Measurements from ENCODE around the gene HCN2.
"Not testable (repeated sequence)": the region's sequence is repeated elsewhere in the genome, so short reads cannot be mapped to it uniquely, and the experiment has no call there.

HCN2 gene

DNA sequence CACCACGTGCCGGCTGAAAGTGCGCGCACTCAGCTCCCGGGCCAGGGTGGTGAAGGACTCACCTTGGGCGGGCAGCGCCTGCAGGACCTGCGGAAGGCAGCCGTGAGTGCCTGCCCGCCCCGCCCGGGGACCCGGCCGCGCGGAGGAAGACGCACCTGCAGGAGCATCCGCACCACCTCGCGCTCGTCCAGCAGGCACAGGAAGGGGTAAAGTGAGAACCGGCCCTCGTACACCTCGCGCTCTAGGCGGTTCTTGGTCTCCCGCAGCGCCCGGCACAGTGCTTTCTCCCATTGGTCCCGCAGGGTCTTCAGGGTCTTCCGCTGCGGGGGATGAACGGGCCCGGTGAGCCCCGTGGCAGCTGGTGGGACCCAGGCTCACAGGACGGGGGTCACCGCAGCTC, 33.0 kb downstream of the HCN2 start:
- no peak for DNase-seq

DNA sequence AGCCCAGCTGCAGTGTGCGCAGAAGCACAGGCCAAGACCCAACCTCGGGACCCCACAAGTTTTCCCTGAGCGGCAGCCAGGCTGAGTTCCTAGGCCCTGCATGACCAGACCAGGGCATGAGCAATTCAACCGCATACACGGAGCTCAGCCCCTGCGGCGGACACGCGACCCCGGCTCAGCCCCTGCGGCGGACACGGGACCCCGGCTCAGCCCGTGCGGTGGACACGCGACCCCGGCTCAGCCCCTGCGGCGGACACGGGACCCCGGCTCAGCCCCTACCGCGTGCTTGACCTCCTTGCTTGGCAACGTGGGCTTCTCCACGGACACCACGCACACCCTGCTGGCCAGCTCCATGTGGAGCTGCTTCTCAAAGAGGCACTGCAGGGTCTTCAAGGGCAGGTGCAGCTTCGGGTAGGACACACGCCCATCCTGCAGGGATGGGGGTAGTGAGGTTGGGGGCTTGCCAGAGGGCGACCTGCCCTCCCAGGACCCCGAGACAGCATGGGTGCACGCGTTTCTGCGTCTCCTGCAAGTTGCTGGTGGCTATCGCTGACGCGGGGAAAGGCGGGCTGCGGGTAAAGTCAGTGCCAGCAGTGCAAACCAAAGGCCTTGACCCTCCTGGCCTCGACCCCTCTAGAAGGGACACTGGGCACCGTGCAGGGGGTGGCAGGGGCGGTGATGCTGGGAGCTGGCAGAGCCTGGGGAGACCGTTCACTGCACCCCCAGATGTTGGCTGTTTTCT, 33.7 kb downstream of the HCN2 start:
- no peak for DNase-seq

DNA sequence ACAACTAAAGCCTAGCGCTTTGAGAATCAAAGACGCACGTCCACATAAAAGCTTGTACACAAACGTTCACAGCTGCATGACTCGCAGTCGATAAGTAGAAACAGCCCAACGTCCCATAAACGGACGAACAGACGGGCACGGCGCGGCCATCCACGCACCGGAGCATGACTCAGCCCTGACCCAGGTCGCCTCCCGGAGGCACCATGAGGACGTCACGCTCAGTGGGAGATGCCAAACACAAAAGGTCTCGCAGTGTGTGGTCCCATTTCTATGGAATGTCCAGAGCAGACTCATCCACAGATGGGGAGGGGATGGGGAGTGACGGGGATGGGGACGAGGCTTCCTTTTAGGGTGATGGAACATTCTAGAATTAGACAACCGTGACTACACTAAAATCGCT, 34.3 kb downstream of the HCN2 start:
- DNase-seq, result no peak

DNA sequence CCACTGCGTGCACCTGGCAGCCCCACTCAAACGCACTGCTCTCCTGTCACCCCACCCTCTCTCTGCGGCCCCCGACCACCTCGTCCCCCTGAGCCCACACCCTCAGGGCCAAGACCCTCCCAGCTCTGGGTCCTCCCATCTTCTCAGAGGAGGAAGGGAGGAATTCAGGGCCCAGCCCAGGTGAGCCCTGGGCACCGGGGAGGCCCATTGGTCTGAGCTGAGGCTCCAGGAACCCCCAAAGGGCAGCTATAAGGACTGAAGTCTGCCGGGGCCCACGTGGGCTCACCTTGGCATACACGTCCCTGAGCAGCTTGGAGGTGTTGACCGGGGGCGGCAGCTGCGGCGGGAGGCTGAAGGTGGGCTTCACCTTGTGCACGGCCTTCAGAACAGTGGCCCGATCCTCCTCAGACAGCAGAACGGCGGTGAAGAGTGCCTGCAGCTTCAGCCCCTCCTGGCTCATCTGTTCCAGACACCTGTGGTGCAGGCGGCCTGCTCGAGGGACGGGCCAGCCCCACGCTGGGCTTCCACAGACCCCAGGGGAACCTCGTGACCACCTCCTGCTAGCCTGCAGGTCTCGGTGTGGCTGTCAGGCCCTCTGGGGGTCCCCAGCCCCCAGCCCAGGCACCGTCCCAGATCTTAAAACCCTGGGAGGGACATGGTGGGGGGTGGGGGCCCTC, 34.9 kb downstream of the HCN2 start:
- DNase-seq, result no peak

DNA sequence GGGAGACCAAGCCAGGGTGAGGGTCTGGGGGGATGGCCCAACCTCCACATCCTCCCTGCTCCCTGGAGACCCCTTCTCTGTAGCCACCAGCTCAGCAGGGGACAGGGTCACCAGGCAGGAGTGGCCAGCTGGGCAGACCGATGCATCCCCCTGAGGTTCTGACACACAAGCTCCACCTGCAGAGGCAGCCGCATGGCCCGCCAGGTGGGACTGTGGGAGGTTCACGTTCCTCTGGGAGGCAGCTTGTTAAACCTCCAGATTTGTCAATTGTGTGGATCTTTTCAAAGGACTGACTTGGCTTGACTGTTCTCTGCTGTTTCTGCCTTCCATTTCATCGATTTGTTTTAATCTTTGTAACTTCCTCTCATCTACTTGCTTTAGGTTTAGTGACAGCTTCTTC, 35.6 kb downstream of the HCN2 start:
- DNase-seq, result no peak

DNA sequence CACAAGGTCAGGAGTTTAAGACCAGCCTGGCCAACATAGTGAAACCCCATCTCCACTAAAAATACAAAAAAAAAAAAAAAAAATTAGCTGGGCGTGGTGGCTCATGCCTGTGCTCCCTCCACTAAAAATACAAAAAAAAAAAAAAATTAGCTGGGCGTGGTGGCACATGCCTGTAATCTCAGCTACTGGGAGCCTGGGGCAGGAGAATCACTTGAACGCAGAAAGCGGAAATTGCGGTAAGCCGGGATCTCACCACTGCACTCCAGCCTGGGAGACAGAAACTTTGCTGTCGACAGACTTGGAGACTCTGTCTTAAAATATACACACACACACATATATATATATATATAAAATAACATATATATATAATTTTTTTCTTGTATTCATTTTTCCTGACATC, 36.9 kb downstream of the HCN2 start:
- DNase-seq, result not testable (repeated sequence)

DNA sequence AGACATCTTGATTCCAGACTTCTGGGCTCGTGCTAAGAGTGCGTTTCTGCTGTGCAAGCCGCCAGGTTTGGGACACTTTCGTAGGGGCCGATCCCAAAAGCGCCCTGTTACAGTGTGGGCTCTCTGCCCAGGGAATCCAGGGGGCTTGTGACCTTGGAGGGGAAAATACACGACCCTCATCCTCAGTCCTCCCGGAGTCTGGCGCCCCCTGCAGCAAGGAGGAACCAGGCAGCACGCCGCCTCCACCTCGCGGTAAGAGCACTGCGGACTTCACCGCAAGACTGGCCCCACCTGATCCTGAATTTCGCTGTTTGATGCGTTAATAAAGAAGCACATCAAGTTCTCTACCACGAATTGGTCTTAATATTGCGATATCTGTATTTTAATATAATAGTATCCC, 38.5 kb downstream of the HCN2 start:
- DNase-seq, result no peak

DNA sequence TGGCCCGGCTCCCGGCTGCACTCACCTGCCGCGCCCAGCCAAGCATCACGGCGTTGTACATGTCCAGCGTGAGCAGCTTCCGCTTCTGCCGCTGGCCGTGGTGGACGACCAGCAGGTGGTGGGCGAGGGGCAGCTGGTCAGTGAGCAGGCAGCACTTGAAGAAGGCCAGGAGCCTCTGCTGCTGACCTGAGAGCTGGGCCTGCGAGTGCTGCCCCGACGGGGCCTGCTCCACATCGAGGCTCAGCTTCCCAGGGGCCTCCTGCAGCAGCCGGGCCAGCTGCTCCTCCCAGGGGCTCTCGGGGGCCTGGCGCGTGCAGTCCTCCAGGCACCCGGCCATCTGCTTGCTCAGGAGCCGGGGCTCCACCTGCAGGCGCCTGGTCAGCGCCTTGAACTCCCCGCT, 39.8 kb downstream of the HCN2 start:
- DNase-seq, result not testable (repeated sequence)

DNA sequence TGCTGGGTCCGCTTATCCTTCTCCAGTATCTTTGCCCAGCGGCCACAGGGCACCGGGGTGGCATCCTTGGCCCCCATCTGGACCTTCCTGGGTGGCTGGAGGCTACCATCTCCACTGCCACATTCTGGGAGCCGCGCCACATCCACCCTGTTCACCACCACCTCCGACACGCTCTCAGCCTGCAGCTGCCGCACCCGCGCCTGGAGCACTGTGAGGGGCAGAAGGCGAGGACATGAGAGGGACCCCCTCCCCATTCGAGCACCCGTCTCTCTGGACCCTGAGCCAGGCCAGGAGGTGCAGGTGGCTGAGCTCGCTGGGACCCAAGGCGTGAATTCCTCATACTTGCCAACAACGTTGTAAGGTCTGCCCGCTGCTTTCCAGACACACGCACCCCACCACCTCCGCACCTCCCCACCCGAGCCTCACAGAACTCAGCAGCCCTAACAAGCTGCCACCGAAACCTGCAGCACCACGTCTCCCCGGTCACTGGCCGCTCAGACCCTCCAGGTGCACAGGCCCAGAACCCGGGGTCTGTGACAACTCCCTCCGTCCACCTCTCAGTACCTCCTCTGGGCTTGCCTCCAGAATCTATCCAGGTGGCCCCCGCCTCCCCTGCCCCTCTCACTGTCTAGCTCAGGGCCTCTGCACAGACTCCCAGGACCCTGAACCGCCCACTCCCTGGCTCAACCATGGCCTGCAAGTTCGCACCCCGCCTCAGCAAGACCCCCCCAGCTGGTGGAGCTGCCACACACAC, 40.5 kb downstream of the HCN2 start:
- no peak for DNase-seq

DNA sequence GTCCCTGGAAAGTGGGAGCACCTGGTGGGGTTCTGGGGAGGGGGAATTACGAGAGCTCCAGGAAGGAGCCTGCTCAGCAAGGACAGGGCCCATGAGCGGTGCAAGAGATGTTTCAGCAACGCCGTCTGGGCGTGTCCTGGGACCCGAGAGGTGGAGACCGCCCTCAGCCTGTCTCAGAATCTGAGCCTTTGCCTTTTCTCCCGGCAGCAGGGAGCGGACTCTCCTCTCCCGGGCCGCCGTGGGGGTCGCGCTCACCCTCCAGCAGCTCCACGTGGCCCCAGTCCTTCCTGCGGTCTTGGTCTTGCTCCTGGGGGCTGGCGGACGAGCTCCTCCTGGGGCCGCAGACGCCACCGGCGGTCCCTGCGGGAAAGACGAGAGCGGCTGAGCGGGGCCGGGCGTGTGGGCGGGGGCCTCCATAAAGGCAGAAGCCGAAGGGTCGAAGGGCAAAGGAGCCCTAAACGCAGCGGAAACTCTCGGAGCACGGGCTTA, 42.9 kb downstream of the HCN2 start:
- peak; percentile 2 for DNase-seq

DNA sequence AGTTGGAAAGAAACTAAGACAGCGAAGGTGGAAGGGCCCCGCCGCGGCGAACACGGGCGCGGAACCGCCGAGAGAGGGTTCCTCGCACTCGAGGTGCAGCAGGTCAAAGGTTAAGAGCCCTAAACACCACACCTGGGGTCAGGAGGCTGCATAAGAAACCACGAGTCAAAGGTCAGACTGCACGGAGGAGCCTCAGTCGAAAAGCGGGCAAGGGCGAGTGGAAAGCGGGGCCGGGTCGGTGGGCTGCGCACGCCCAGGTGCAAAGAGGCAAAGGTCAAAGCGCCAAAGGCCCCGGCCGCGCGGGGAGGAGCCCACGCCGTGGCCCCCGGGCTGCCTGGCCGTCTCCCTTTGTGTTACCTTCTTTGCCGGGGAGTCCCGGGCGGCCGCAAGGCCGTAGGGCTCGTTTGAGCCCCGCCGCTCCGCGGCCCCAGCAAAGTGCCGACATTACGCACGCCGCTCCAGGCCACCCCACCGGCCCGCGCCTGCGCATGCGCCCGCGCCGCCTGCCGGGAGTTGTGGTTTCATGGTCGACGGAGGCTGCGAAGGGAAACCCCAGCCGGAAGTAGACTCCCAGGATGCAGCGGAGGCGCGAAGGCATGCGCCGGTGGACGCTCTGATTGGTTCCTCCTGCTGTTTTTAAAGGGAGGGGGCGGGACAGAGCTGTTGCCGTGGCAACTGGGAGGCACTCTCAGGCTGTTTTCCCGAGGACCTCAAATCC, 43.5 kb downstream of the HCN2 start, which contains the start of gene POLRMT:
Gene POLRMT (minus strand): TSS at position 470 of the 718 bp plus-strand sequence. CDS start 25 bp downstream, at position 445.
- DNase-seq, result peak; percentile 90

DNA sequence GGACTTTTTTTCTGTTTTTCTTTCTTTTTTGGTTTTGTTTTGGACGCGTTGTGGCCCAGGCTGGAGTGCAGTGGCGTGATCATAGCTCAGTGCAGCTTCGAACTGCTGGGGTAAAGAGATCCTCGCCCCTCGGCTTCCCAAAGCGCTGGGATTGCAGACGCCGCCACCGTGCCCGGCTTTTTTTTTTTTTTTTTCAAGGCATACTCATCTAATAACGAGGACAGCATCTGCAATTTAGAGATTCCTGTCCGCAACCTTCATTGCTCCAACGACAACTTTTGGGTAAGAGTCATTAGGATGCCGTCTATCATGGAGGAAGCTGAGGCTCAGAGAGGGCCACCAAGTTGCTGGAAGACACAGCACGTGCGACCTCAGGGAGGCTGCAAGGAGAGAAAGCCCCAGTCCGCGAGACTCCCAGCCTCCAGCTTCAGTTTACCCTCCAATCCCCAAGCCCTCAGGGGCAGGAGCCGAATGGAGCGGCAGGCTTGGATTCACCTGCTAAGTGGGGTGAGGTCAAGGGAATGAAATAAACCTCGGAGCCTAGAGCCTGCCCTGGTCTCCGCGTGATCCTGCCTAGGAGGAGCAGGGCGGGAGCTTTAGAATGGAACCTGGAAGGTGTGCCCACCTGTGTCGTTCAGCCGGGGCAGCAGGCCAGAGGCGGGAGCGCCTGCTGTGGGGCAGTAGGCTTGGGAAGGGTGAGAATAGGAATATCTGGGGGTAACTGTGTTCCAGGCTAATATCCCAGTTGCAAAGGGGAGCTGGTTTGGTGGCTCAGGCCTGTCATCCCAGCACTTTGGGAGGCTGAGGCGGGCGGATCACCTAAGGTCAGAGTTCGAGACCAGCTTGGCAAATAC, 44.3 kb downstream of the HCN2 start:
- no peak for DNase-seq

DNA sequence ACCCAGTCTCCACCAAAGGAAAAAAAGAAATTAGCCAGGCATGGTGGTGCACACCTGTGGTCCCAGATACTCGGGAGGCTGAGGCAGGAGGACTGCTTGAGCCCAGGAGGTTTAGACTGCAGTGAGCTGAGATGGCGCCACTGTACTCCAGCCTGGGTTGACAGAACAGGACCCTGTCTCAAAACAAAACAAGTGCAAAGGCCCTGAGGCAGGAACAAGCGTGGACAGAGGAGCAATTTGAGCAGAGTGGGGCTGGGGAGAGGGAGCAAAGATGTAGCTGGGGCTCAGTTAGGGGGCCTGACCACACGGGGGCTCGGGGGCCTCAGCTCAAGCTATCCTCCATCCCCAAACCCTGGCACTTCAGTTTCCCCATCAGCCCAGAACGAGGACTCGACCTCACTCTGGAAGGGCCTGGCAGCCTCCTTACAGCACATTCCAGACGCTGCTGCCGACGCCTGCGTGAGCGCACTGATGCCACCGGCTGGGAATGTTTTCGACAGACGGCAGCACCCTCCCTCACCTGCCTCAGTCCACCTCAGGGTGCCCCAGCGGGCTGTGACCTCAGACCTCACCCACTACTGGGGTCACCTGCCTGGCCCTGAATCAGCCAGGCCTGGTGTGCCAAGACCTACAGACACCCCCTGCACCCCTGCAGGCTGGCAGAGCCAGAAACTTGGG, 45.4 kb downstream of the HCN2 start:
- no peak for DNase-seq

DNA sequence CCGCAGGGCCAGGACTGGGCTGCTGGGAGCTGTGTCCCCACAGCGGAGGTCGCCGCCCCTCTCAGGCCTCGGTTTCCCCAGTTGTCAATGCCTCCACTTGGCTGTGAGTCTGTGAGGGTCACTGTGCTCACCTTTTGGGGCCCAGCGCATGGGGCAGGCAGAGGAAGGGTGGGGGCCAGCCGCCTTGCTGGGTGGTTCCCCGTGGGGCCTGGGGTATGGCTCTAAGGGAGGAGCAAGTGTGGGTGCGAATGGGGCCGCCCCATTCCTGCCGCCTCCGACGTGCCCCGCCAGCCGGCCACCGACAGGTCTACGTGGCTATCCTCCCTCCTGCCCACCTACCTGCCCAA, 49.2 kb downstream of the HCN2 start:
- no peak for DNase-seq

DNA sequence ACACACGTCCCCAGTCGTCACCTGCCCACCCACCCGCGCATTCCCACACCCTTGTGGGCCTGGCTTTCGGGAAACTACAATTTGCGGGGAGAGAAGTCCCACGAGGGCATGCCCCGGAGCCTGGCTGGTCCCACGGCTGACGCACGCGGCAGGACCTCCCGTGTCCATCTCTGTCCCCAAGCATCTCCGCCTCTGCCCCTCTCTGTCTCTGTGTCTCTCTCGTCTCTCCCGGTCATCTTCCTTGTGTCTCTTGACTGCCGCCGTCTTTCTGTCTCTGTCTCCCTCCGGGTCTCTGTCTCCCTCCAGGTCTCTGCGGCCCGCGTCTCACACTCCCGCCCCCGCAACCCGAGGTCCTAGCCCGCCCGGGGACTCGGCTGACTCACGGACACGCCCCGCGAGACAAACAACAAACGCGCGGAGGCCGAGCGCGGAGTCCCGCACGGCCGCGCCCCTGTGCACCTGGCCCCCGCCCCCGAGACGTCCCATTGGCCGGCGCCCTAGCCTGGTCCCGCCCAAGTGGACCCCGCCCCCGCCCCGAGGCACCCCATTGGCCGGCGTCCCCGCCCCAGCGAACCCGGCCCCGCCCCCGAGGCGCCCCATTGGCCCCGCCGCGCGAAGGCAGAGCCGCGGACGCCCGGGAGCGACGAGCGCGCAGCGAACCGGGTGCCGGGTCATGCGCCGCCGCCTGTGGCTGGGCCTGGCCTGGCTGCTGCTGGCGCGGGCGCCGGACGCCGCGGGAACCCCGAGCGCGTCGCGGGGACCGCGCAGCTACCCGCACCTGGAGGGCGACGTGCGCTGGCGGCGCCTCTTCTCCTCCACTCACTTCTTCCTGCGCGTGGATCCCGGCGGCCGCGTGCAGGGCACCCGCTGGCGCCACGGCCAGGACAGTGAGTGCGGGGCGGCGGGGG, 49.8 kb downstream of the HCN2 start, which contains the start of gene FGF22:
Gene FGF22 (plus strand): TSS at position 627 of the 908 bp plus-strand sequence. CDS start 47 bp downstream, at position 674.
- peak; percentile 74 for DNase-seq

DNA sequence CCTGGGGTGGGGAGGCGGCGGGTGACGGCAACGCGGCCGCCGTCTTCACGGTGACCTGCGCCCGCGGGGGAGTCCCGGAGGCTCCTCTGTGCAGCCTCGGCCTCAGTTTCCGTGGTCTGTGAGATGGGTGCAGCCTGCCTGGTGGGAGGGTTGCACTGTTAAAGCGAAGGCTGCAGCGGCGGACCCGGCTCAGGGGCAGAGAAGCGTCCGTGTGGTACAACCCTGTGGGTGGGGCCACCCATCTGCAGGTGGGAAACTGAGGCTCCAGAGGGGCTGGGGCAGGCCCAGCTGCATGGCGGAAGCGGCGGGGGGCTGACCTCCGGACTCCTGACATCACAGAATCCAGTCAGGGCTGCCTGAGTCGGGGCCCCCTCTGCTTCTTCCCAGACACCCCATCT, 50.5 kb downstream of the HCN2 start:
- DNase-seq, result no peak

DNA sequence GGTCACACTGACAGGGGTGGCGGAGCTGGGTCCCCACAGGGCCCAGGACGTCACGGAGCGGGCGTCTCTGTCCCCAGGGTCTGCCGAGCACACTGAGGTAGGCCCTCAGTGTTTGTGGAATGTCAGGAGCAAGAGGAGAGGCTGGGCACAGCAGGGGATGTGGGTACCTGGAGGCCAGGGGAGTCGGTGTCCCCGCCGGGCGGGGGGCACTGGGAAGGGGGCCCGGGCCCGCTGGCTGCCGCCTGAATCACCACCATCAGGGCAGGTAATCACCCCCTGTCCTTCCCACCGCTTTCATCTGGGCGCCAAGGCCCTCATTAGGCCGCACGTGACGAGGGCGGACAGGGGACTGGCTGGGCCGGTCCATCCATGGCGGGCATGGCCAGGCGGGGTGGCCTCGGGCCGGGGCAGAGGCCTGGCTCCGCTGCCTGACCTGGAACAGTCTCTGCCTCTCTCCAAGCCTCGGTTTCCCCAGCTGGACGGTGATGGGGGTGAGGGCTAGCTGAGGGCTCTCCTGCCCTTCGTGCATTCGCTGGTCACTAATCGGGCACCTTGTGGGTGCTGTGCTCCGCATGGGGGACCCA, 51.0 kb downstream of the HCN2 start:
- DNase-seq, result no peak

DNA sequence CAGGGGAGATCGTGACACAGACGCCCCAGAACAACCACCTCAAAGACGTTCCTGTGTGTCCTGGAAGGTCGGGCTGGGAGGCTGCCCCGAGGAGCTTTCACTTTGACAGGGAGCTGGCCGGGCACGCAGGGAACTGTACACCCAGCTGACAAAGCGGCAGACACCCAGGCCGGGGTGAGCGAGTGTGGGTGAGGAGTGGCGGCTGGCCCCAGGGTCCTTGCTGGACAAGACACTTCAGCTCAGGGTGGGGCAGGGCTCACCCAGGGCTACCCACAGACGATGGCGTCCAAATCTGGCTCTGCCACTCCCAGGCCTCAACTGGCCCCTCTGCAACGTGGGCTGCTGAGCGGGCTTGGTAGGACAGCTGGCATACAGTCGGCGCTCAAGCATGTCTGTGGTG, 52.0 kb downstream of the HCN2 start:
- no peak for DNase-seq

DNA sequence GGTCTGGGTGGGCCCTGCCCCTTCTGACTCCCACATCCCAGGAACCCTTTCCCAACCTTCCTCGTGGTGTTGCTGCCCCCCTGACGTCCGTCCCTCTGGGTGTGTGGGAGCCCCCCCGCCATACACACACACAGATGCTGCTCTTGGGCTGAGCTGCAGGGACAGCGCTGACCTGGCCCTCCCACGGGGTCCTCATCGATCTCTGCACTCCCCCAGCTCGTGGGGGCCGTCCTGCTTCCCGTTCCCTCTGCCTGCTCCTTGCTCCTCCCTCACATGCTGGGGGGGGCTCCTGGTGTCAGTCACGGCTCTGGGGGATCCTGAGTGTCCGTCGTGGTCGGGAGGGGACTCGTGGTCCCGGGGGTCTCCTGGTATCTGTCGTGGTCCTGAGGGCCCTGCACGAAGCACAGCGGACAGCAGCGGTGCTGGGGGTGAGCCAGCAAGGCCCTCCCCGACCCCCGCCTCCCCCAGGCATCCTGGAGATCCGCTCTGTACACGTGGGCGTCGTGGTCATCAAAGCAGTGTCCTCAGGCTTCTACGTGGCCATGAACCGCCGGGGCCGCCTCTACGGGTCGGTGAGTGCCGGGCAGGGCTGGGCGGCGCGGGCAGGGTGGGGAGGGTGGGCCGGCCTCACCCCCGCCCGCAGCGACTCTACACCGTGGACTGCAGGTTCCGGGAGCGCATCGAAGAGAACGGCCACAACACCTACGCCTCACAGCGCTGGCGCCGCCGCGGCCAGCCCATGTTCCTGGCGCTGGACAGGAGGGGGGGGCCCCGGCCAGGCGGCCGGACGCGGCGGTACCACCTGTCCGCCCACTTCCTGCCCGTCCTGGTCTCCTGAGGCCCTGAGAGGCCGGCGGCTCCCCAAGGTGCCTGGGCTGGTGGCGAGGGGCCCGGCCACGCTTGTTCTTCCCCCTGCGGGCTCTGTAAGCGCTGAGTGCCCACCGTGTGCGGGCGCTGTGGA, 53.4 kb downstream of the HCN2 start:
- no peak for DNase-seq

Measured in NCI-H1048 (cell line).